Stomach smooth muscle (tissue), 2 donors: ENCODE results near the gene DPH1.

Experiments used
- H3K27ac ChIP-seq: one replicate; pipeline ENCODE4 v1.7.0; 2013; ENCODE audit warnings: mild to moderate bottlenecking, low read length, inconsistent platforms
- H3K27me3 ChIP-seq, 2 donors: one replicate each; pipeline ENCODE4 v1.7.0; 2013; ENCODE audit warnings: low read length in 2 of 2; ENCODE audit not compliant: insufficient read depth in 2 of 2, control insufficient read depth in 1 of 2
- H3K36me3 ChIP-seq, 2 donors: one replicate each; pipeline ENCODE4 v1.7.0; 2013; ENCODE audit warnings: low read length in 2 of 2; ENCODE audit not compliant: control insufficient read depth in 2 of 2, insufficient read depth in 2 of 2
- H3K4me1 ChIP-seq: one replicate; pipeline ENCODE4 v1.7.0; 2013; ENCODE audit warnings: low read length; ENCODE audit not compliant: control insufficient read depth, insufficient read depth
- H3K4me3 ChIP-seq, 2 donors: one replicate each; pipeline ENCODE4 v1.7.0; 2013; ENCODE audit warnings: low read length in 2 of 2
- H3K9ac ChIP-seq, 2 donors: one replicate each; pipeline ENCODE4 v1.7.0; 2013; ENCODE audit warnings: low read length in 2 of 2, mild to moderate bottlenecking in 1 of 2
- H3K9me3 ChIP-seq, 2 donors: one replicate each; pipeline ENCODE4 v1.7.0; 2013; ENCODE audit warnings: low read length in 2 of 2; ENCODE audit not compliant: control insufficient read depth in 2 of 2
- donor health status: healthy.
- donor health status: Pancreatic carcinoma.

Gene DPH1

DNA sequence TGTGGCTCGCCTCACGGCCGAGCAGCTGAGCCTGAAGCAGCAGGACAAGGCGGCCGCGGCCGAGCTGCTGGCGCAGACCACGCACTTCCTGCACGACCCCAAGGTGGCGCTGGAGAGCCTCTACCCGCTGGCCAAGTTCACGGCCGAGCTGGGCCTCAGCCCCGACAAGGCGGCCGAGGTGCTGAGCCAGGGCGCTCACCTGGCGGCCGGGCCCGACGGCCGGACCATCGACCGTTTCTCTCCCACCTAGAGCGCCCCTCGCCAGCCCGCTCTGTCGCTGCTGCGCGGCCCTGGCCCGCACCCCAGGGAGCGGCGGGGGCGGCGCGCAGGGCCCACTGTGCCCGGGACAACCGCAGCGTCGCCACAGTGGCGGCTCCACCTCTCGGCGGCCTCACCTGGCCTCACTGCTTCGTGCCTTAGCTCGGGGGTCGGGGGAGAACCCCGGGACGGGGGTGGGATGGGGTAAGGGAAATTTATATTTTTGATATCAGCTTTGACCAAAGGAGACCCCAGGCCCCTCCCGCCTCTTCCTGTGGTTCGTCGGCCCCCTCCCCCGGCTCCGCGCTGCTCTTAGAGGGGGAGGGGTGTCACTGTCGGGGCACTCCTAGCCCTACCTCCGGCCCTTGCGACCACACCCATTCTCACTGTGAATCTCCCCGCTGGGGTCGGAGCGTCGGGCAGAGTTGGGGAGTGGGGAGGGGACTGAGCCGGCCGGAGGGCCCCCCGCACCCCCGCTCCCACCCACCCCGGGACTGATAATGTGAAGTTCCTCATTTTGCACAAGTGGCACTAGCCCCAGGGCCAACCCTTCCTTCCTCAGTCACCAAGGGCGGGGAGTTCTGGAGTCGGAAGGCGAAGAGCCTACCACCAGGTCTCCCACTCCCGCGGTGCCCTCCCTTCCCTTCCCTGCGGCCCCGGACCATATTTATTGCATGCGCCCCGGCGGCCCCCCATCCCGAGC, 28.9 kb downstream of the DPH1 start:
- peaks cover 59% of the 10 kb centered on the region for H3K4me1 ChIP-seq
- H3K27me3 ChIP-seq: peaks cover 14 to 35% of the 10 kb centered on the region in 2 donors
- no peak overlapping the region for H3K9ac ChIP-seq
- no peaks in the 10 kb centered on the region for H3K9me3 ChIP-seq
- H3K36me3 ChIP-seq: peaks cover 5 to 13% of the 10 kb centered on the region in 2 donors
- H3K4me3 ChIP-seq: peak overlapping the region in 1 of 2 donors; percentile 63
- H3K27ac ChIP-seq: peak overlapping the region; percentile 74

DNA sequence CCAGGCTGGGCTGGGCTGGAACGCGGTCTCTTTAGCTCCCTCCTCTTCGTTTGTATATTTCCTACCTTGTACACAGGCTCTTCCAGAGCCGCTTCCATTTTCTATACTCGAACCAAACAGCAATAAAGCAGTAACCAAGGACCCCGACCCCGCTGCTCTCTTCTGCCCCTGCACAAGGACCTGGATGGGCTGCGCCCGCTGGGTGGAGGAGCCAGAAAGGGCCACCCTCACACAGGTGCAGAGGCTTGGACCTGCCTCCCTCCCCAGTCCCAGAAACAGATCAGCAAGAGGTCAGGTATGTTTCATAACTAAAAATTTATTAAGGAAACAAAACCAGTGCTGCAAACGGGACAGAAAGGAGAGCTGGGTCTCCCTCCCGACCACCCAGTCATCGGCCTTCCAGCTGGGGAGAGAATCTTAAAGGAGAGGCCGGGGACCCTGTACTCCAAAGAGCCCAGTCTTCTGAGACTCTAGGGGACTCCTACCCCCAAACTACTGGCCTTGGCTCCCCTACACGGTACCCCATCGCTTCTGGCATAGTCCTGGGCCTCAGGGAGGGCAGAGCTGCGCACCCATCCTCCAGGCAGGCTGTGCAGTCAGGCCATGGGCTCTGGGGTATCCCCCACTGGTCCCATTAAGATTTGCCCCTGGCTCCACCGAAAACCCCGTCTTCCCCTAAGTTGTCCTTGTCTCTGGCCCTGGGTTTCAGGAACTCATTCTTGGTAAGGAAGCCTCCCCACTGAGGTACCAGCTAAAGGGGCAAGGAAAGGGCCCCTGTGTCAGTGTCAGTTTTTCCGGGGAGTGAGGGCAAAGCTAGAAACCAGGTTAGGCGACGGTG, 29.8 kb downstream of the DPH1 start:
- H3K36me3 ChIP-seq: peaks cover 14 to 22% of the 10 kb centered on the region in 2 donors
- peak overlapping the region; percentile 21 to 60 for H3K9ac ChIP-seq
- peak overlapping the region in 1 of 2 donors; percentile 44 for H3K4me3 ChIP-seq
- H3K27ac ChIP-seq: peak overlapping the region; percentile 74
- H3K27me3 ChIP-seq: peaks cover 10 to 31% of the 10 kb centered on the region in 2 donors
- H3K9me3 ChIP-seq: no peaks in the 10 kb centered on the region
- H3K4me1 ChIP-seq: peaks cover 53% of the 10 kb centered on the region

DNA sequence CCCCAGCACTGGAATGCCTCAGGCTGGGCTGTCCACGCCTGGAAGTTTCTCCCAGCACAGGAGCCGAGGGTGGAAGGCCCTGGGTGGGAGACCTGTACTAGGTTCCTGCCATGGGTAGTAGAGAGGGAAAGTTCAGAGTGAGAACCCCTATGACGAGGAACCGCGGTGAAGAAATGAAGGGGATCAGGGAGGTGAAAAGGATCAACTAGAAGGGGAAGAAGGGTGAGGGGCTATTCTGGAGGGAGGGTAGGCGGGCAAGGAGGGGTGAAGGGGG, 30.4 kb downstream of the DPH1 start:
- Histone ChIP-seq H3K27me3 (peaks cover 10 to 27% of the 10 kb centered on the region in 2 donors), H3K27ac (peak overlapping the region; percentile 74), H3K9ac (peak overlapping the region; percentile 13 to 60), H3K4me3 (peak overlapping the region in 1 of 2 donors; percentile 44), H3K9me3 (no peaks in the 10 kb centered on the region), H3K4me1 (peaks cover 52% of the 10 kb centered on the region), H3K36me3 (peaks cover 19 to 26% of the 10 kb centered on the region in 2 donors)

DNA sequence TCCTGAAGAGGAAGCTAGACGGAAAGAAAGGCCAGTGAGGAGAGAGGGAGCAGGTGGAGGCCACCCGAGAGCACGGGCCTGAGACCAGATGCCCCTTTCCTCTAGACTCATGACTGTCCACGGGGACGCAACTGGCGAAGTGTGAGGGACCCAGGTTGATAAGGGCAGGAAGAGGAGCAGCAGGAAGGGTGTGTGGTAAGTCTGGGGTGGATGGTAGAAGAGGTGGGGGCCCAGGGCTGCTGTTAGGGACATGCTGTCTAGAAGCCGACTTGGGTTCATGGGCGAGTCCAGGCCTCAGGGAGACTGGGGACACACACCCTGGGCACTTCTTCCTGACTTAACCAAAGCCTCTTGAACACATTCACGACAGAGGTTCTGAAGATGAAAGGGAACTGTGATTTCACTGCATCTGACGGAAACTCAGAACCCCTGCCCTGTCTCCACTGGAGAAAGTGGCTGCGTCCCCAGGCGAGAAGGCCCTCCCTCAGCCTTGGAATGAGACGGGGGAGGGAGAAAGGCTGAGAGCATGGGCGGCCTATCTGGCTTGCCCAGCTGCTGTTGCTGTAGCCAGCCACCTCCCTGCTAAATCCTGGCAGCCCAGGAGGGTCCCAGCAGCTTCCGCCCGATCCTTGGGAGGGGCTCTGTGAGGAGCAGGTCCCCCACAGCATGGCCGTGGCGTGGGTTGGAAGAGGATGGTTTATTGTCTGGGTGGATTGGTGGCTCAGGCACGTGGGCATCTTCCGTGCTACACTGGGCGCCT, 30.9 kb downstream of the DPH1 start:
- peaks cover 25 to 29% of the 10 kb centered on the region in 2 donors for H3K36me3 ChIP-seq
- H3K27ac ChIP-seq: peak overlapping the region; percentile 74
- peak overlapping the region; percentile 13 to 60 for H3K9ac ChIP-seq
- H3K4me1 ChIP-seq: peaks cover 51% of the 10 kb centered on the region
- peaks cover 10 to 24% of the 10 kb centered on the region in 2 donors for H3K27me3 ChIP-seq
- peak overlapping the region in 1 of 2 donors; percentile 44 for H3K4me3 ChIP-seq
- no peaks in the 10 kb centered on the region for H3K9me3 ChIP-seq

DNA sequence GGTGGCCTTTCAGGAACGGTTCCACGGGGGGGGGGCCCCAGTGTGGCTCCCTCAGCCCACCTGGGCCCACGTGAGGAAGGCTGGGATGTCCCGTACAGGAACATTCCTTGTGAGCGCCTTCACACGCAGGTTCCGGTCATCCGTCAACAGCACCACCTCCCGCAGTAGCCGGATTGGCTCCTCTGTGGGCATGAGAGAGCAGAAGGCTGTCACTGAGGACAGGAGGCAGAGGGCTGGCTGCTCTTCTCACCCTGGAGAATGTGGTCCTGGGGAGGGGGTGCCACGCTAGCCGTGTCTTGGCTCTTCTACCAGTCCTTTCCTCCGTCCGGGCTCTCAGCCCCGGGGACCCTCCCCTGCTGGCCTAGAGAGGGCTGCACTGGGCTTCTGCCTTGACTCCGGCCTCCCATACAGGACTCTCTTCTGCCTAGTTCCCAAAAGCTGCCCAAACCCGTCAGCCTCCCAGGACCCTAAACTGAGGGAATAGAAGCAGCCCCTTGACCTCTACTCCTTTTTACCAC, 31.5 kb downstream of the DPH1 start:
- Histone ChIP-seq H3K27me3 (peaks cover 9 to 21% of the 10 kb centered on the region in 2 donors), H3K27ac (peak overlapping the region; percentile 74), H3K9me3 (no peaks in the 10 kb centered on the region), H3K9ac (peak overlapping the region in 1 of 2 donors; percentile 21), H3K4me1 (peaks cover 53% of the 10 kb centered on the region), H3K4me3 (no peak overlapping the region), H3K36me3 (peaks cover 29 to 32% of the 10 kb centered on the region in 2 donors)

DNA sequence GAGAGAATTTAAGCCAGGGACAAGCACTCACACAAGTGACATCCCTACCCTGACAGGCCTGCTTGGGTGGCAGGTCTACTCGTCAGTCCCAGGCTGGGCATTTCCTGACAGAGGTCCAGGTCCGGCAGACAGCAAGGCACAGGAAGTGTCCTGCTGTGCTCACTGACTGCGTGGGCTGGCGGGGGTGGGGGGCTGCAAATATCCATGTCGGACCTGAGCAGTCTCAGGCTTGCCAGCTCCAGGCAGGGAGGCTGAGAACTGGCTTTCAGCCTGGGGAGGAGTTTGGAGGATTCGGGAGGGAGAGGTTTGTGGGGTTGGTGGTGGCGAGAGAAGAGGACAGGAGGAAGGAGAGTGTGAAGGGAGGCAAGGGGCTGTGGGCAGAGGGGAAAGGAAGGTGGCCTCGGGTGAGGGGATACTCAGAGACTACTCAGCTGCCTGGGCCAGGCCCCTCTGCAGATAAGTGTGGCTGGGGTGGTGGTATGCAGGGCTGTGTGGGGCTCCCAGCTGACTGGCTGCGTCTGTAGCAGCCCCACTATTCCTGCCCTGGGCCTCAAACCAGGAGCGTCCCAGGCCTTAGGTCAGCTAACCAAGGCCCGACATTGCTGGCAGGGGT, 32.7 kb downstream of the DPH1 start:
- H3K4me3 ChIP-seq: no peak overlapping the region
- no peaks in the 10 kb centered on the region for H3K9me3 ChIP-seq
- peaks cover 9 to 15% of the 10 kb centered on the region in 2 donors for H3K27me3 ChIP-seq
- peak overlapping the region; percentile 74 for H3K27ac ChIP-seq
- H3K9ac ChIP-seq: no peak overlapping the region
- H3K36me3 ChIP-seq: peaks cover 29 to 34% of the 10 kb centered on the region in 2 donors
- H3K4me1 ChIP-seq: peaks cover 64% of the 10 kb centered on the region

DNA sequence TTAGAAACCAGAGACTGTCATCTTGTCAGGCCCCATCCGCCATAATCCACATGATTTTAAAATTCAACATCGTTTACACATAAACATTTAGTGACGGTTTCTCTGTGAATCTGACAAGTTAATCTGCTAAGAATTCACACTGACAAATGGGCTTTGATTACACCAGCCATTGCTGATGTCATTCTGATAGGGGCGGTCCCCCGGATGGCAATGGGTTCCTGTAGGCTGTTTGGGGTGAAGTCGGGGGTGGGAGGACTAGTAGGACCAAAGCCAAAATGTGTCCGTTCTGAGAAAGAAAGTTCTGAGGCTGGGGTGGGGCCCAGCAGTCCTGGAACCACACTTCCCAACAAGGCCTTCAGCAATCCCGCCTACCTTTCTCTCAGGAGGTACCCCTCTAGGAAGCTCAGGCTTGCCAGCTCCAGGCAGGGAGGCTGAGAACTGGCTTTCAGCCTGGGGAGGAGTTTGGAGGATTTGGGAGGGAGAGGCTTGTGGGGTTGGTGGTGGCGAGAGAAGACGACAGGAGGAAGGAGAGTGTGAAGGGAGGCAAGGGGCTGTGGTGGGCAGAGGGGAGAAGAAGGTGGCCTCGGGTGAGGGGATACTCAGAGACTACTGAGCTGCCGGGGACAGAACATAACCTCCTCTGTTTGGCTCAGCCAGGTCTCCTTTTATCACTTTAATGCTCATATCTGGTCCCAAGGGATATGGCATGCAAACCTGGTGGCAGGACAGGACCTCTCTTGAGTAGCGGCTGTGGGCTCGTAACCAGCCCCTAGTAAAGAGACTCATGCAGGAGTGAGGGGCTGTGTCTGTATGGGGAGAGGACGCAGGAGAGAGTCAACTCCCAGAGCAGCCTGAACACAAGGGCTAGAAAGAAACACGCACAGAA, 33.6 kb downstream of the DPH1 start:
- peaks cover 34 to 38% of the 10 kb centered on the region in 2 donors for H3K36me3 ChIP-seq
- peak overlapping the region; percentile 74 for H3K27ac ChIP-seq
- H3K4me1 ChIP-seq: peaks cover 71% of the 10 kb centered on the region
- peak overlapping the region in 1 of 2 donors; percentile 13 for H3K9ac ChIP-seq
- no peaks in the 10 kb centered on the region for H3K9me3 ChIP-seq
- no peak overlapping the region for H3K4me3 ChIP-seq
- peaks cover 7 to 9% of the 10 kb centered on the region in 2 donors for H3K27me3 ChIP-seq

DNA sequence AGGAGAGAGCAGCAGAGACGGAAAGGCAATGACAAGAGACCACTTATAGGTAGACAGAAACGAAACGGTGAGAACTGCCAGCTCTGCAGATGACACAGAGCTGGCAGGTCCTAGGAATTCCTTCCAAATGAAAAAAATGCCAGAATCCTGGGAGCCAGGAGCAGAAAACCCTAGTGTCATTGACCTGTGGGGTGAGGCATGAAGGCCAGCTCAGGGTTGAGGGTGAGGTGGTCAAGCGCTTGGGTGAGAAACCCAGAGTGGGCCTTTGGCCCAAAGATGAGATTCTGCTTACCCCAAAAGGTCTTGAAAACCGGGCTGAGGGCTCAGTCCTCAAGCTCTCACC, 34.2 kb downstream of the DPH1 start:
- Histone ChIP-seq H3K9me3 (no peaks in the 10 kb centered on the region), H3K36me3 (peaks cover 34 to 42% of the 10 kb centered on the region in 2 donors), H3K4me1 (peaks cover 73% of the 10 kb centered on the region), H3K4me3 (no peak overlapping the region), H3K9ac (peak overlapping the region in 1 of 2 donors; percentile 13), H3K27me3 (peaks cover 4 to 9% of the 10 kb centered on the region in 2 donors), H3K27ac (peak overlapping the region; percentile 74)

DNA sequence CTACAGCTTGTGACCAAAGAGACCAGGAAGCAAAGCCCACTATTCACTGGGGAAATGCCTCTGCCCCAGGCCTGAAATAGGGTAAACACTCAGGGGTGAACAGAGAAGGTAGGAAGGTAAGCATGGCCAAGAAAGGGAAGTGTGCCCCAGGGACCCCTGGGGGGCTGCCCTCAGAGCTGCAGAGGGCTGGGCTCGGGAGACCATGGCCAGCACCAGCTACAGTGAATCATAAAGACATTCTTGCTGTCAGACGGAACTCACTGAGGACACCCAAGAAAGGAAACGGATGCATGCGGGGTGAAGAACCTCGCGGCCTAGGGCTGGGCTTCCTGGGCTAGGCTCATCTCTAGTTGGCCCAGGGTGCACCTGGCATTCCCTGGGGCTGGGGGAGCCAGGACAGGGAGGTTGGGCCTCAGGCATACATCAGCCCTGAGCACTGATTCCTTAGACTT, 34.6 kb downstream of the DPH1 start:
- H3K4me3 ChIP-seq: no peak overlapping the region
- no peaks in the 10 kb centered on the region for H3K9me3 ChIP-seq
- peaks cover 69% of the 10 kb centered on the region for H3K4me1 ChIP-seq
- H3K27me3 ChIP-seq: peaks cover 4 to 9% of the 10 kb centered on the region in 2 donors
- H3K36me3 ChIP-seq: peaks cover 34 to 42% of the 10 kb centered on the region in 2 donors
- H3K9ac ChIP-seq: no peak overlapping the region
- peak overlapping the region; percentile 74 for H3K27ac ChIP-seq
